ENCODE measurements around the gene KRT82.

- TF ChIP-seq POLR2AphosphoS5 (IDR thresholded peaks at IDR 0.05; ENCODE audit: low read depth, low read length) (no peak), REST (IDR thresholded peaks at IDR 0.05; ENCODE audit: insufficient read depth in 1 of 2, low read depth in 2 of 2, low read length in 2 of 2) (no peak), FOXP2 (optimal IDR thresholded peaks at IDR 0.05; ENCODE audit: borderline replicate concordance, extremely low read depth, extremely low read length, insufficient read depth) (no peak), TAF1 (IDR thresholded peaks at IDR 0.05; ENCODE audit: borderline replicate concordance, insufficient read depth, low read length) (no peak), SIN3A (IDR thresholded peaks at IDR 0.05; ENCODE audit: borderline replicate concordance, insufficient read depth, low read length) (no peak)
These were observed 3.8 kb downstream of the KRT82 start for GRCh38 chr12:52402377-52402776.
